Endothelial cell of umbilical vein (primary cell): ENCODE measurements around the gene DIPK1A. TPM values are rescaled to one million over a fixed set of nuclear protein-coding genes. Genes with fewer than 3 reads are reported as not detected.

Experiments
- BruUV-seq: library from RNA; stranded (reverse); fragments of 400-500 nt; replicated peaks from 2 replicates; lab custom pipeline; 2021; lab: Mats Ljungman, UMichigan
- CTCF ChIA-PET: fragments of 300-600, 350-600 bp; sonication (Branson Sonifier 250); formaldehyde crosslinking; loops from one replicate; lab custom pipeline; 2021; ENCODE audit warnings: antibody characterized with exemption, inconsistent platforms; lab: Charles Lee
- POLR2A ChIA-PET: fragments of 300-600, 350-600 bp; sonication (Branson Sonifier 250); formaldehyde crosslinking; loops from one replicate; lab custom pipeline; 2021; ENCODE audit warnings: antibody characterized with exemption, inconsistent platforms; lab: Charles Lee
- DNase-seq: peaks from one replicate; pipeline ENCODE4 v3.0.0-alpha.2; 2011; ENCODE audit warnings: low read depth, low spot score
- FAIRE-seq: peaks from 2 replicates; lab custom pipeline; 2011; peaks lifted over from hg19 to GRCh38; lab: Jason Lieb, UNC
- H2AFZ ChIP-seq: 2 replicates; pipeline ENCODE4 v1.6.0; 2012; ENCODE audit warnings: low read depth, low read length, control low read depth, inconsistent platforms
- H3K27ac ChIP-seq: 2 replicates; pipeline ENCODE4 v1.5.1; 2011; ENCODE audit warnings: low read depth, mild to moderate bottlenecking, control low read depth, low read length, moderate library complexity; ENCODE audit not compliant: insufficient read depth
- H3K27me3 ChIP-seq, 2 experiments: 2 replicates each; pipeline versions ENCODE4 v1.6.0 to v1.6.1; 2011; ENCODE audit warnings: low read length in 2 of 2, mixed read lengths in 1 of 2; ENCODE audit not compliant: control insufficient read depth in 2 of 2, insufficient read depth in 2 of 2
- H3K36me3 ChIP-seq, 2 experiments: 2 replicates in 1 of 2; 3 replicates in 1 of 2; pipeline ENCODE4 v1.5.1; 2011; ENCODE audit warnings: low read length in 2 of 2, mild to moderate bottlenecking in 1 of 2, moderate library complexity in 1 of 2; ENCODE audit not compliant: control insufficient read depth in 2 of 2, insufficient read depth in 2 of 2; ENCODE audit errors: extremely low read depth in 1 of 2
- H3K4me1 ChIP-seq: 3 replicates; pipeline ENCODE4 v1.5.1; 2011; ENCODE audit warnings: mild to moderate bottlenecking, low read length; ENCODE audit not compliant: control insufficient read depth, insufficient read depth; ENCODE audit errors: extremely low read depth
- H3K4me2 ChIP-seq: 2 replicates; pipeline ENCODE4 v1.6.1; 2011; ENCODE audit warnings: low read length, control low read depth, mixed read lengths; ENCODE audit not compliant: insufficient read depth
- H3K4me3 ChIP-seq, 3 experiments: fragments of 200-600 bp in 1 of 3; sonication (generic), shearing (Covaris generic) in 1 of 3; replicated peaks in 1 of 3; 2 replicates each; pipeline ENCODE4 v1.5.1; 2011 to 2016; ENCODE audit warnings: control low read depth in 3 of 3, low read length in 3 of 3, mild to moderate bottlenecking in 2 of 3, inconsistent platforms in 1 of 3, low read depth in 1 of 3, moderate library complexity in 1 of 3; ENCODE audit not compliant: insufficient read depth in 1 of 3
- H3K79me2 ChIP-seq: 2 replicates; pipeline ENCODE4 v1.6.0; 2012; ENCODE audit warnings: low read length, inconsistent platforms; ENCODE audit not compliant: control insufficient read depth, insufficient read depth
- H3K9ac ChIP-seq: replicated peaks from 2 replicates; pipeline ENCODE3; 2011; ENCODE audit warnings: low read length, control low read depth; ENCODE audit not compliant: insufficient read depth; ENCODE audit errors: extremely low read depth
- H3K9me1 ChIP-seq: replicated peaks from 3 replicates; pipeline ENCODE4 v1.6.0; 2011; ENCODE audit warnings: mild to moderate bottlenecking, low read length; ENCODE audit not compliant: control insufficient read depth, insufficient read depth; ENCODE audit errors: extremely low read depth
- H3K9me3 ChIP-seq: replicated peaks from 2 replicates; pipeline ENCODE4 v1.5.1; 2012; ENCODE audit warnings: low read length, inconsistent platforms; ENCODE audit not compliant: control insufficient read depth, insufficient read depth
- H4K20me1 ChIP-seq: replicated peaks from 2 replicates; pipeline ENCODE3; 2011; ENCODE audit warnings: mild to moderate bottlenecking, low read length; ENCODE audit not compliant: control insufficient read depth, insufficient read depth; ENCODE audit errors: extremely low read depth
- CTCF ChIP-seq, 2 donors: IDR thresholded peaks; 1 replicate in 1 of 2; 2 replicates in 1 of 2; pipeline ENCODE4 v1.5.1; 2011; ENCODE audit warnings: low read length in 2 of 2, mild to moderate bottlenecking in 2 of 2, moderate library complexity in 2 of 2, control low read depth in 1 of 2, inconsistent platforms in 1 of 2, low read depth in 1 of 2; ENCODE audit not compliant: insufficient read depth in 1 of 2; ENCODE audit errors: extremely low read depth in 1 of 2
- EZH2 ChIP-seq: IDR thresholded peaks from 2 replicates; pipeline ENCODE4 v1.6.1; 2012; ENCODE audit warnings: borderline replicate concordance, low read depth, mild to moderate bottlenecking, moderate library complexity, low read length, inconsistent platforms; ENCODE audit not compliant: severe bottlenecking
- FOS ChIP-seq: IDR thresholded peaks from 2 replicates; pipeline ENCODE4 v1.6.1; 2011; ENCODE audit warnings: mild to moderate bottlenecking, low read length, moderate library complexity, borderline replicate concordance; ENCODE audit not compliant: insufficient read depth
- GATA2 ChIP-seq: IDR thresholded peaks from 2 replicates; pipeline ENCODE4 v1.7.0; 2011; ENCODE audit warnings: low read depth, mild to moderate bottlenecking, moderate library complexity, mixed read lengths, low read length; ENCODE audit not compliant: insufficient read length, insufficient read depth
- JUN ChIP-seq: IDR thresholded peaks from 2 replicates; pipeline ENCODE4 v1.6.1; 2011; ENCODE audit warnings: borderline replicate concordance, low read depth; ENCODE audit not compliant: insufficient read length, insufficient read depth
- MYC ChIP-seq: IDR thresholded peaks from one replicate; pipeline ENCODE4 v1.6.1; 2011; ENCODE audit warnings: mild to moderate bottlenecking, low read depth, low read length
- POLR2A ChIP-seq: IDR thresholded peaks from 2 replicates; pipeline ENCODE4 v1.6.1; 2012; ENCODE audit warnings: low read depth, mild to moderate bottlenecking, control low read depth, low read length
- POLR2AphosphoS5 ChIP-seq: IDR thresholded peaks from 2 replicates; pipeline ENCODE4 v1.6.1; 2012; ENCODE audit warnings: low read depth, mild to moderate bottlenecking, control low read depth, low read length, moderate library complexity; ENCODE audit not compliant: insufficient read depth
- dilution Hi-C: fragments of 300-500 bp; cut with MboI; formaldehyde crosslinking; loops from one replicate; pipeline ENCODE4 v1.15.0; 2019; ENCODE audit warnings: low sequenced_read_pairs; ENCODE audit not compliant: extremely low pct_ligation_motif_present
- intact Hi-C: fragments of 100-400 bp; cut with micrococcal nuclease; formaldehyde crosslinking; loops from one replicate; pipeline ENCODE4 v1.10.0; 2022
- polyA plus RNA-seq, 4 experiments: library from polyadenylated mRNA; depleted of rRNA in 3 of 4; stranded (reverse) in 3 of 4; unstranded in 1 of 4; fragments of >200 nt; gene quantifications; 2 replicates each; pipeline versions ENCODE4 v1.2.1 to v1.2.3, GENCODE V29; 2011 to 2012; ENCODE audit warnings: missing spikeins in 1 of 4
- total RNA-seq: library from RNA; stranded (reverse); gene quantifications from 2 replicates; pipeline ENCODE4 v1.2.3, GENCODE V29; 2021
- TF ChIP-seq, protein P1 (sequence below): IDR thresholded peaks from 2 replicates; pipeline ENCODE4 v1.6.1; 2011; ENCODE audit not compliant: insufficient read depth, insufficient read length

Gene DIPK1A
- total and polyA plus RNA-seq, 2 donors (not counting 3 experiments of a cell fraction or from before 2014, with no cell fraction given), result 0.25 to 0.93 TPM

DNA sequence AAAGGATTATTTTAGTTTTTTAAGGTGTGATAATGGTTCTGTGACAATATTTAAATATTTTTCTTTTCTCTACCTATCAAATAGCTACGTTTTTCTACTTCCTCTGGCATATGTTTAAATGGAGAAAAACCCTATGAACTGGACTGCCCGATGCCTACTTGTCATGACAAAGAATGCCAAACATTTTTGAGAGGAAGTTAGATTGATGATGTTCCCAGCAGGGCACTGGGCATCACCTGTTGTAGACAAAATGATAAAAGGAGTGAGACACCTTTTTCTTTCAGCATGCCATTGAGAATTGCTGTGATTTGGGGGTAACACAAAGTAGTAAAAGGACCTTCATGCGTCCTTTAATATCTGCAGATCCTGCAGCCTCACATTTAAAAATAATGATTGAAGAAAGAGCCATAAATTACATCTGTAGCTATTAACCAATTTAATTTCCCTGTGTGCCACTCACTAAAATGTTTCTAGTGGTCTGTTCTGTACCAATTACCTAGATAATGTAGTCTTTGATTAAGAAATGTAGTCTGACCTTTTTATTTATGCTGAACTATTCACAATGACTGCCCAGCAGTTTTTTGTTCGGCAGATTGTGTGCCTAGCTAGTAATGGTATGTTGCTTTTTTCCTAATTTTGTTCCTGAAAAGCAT is 81.8 kb downstream of the DIPK1A start:
- POLR2A ChIA-PET, result interaction anchor here (1.0 kb wide), 1 partner anchor 21 kb away, joined by 5 read pairs; no protein-coding TSS in a partner anchor
- Histone ChIP-seq H3K27me3 (peaks cover 2 to 6% of the 10 kb centered on the region in 2 experiments), H3K4me2 (no peak overlapping the region), H3K27ac (no peak overlapping the region), H3K79me2 (no peaks in the 10 kb centered on the region), H3K9ac (no peak overlapping the region), H3K9me1 (no peaks in the 10 kb centered on the region), H3K4me3 (no peak overlapping the region), H3K9me3 (no peaks in the 10 kb centered on the region), H4K20me1 (no peaks in the 10 kb centered on the region), H3K4me1 (no peaks in the 10 kb centered on the region), H2AFZ (no peak overlapping the region), H3K36me3 (no peaks in the 10 kb centered on the region)
- no peak for DNase-seq
- no peak for FAIRE-seq
- CTCF ChIA-PET, result interaction anchor here (1.5 kb wide), 1 partner anchor 115 kb away, joined by 4 read pairs; no protein-coding TSS in a partner anchor
- dilution Hi-C loops, result no loop called here
- no TSS peak for BruUV-seq
- TF ChIP-seq EZH2 (no peak), MYC (no peak), GATA2 (no peak), JUN (no peak), CTCF (IDR thresholded peaks at IDR 0.05; ENCODE audit: extremely low read depth in 1 of 2, insufficient read depth in 1 of 2, low read depth in 1 of 2, low read length in 2 of 2) (no peak), POLR2AphosphoS5 (no peak), POLR2A (no peak), FOS (no peak)
- TF ChIP-seq, protein P1, sequence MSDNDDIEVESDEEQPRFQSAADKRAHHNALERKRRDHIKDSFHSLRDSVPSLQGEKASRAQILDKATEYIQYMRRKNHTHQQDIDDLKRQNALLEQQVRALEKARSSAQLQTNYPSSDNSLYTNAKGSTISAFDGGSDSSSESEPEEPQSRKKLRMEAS, result no peak
- intact Hi-C loops, result no loop called here
